WTC11 (cell line): ENCODE results near the gene SORCS1. TPM values are rescaled to one million over a fixed set of nuclear protein-coding genes. Genes with fewer than 3 reads are reported as not detected.

Experiments
- ATAC-seq: fragments of 200-7000 bp; cut with Tn5 transposase; 2 replicates; pipeline ENCODE4 v1.10.0; 2021; ENCODE audit warnings: mild to moderate bottlenecking, moderate library complexity
- CTCF ChIA-PET: fragments of 300-600 bp; sonication (Branson Sonifier 250); formaldehyde crosslinking; loops from one replicate; lab custom pipeline; 2021; ENCODE audit warnings: antibody characterized with exemption; lab: Charles Lee
- POLR2A ChIA-PET: fragments of 350-600 bp; sonication (Branson Sonifier 250); formaldehyde crosslinking; loops from one replicate; lab custom pipeline; 2021; ENCODE audit warnings: antibody characterized with exemption; lab: Charles Lee
- DNase-seq: peaks from one replicate; pipeline ENCODE4 v3.0.0; 2021; ENCODE audit warnings: low spot score
- H3K27ac Mint-ChIP-seq: 2 replicates; pipeline ENCODE4 v1.8.0; 2021; ENCODE audit warnings: mixed read lengths
- H3K27me3 Mint-ChIP-seq: 2 replicates; pipeline ENCODE4 v1.8.0; 2021; ENCODE audit warnings: low read depth, mild to moderate bottlenecking, moderate library complexity, mixed read lengths
- H3K36me3 Mint-ChIP-seq: 2 replicates; pipeline ENCODE4 v1.8.0; 2021; ENCODE audit warnings: mixed read lengths
- H3K4me1 Mint-ChIP-seq: 2 replicates; pipeline ENCODE4 v1.8.0; 2022; ENCODE audit warnings: mixed read lengths
- H3K4me3 Mint-ChIP-seq: 2 replicates; pipeline ENCODE4 v1.8.0; 2021; ENCODE audit warnings: mild to moderate bottlenecking, moderate library complexity, mixed read lengths
- H3K9me3 Mint-ChIP-seq: 2 replicates; pipeline ENCODE4 v1.8.0; 2021; ENCODE audit warnings: mixed read lengths
- CREM ChIP-seq: sonication (generic); formaldehyde crosslinking; IDR thresholded peaks from 2 replicates; pipeline ENCODE4 v1.8.1; 2022; ENCODE audit warnings: mild to moderate bottlenecking, missing genetic modification reagents, moderate library complexity
- ESRRA ChIP-seq: sonication (generic); formaldehyde crosslinking; IDR thresholded peaks from 2 replicates; pipeline ENCODE4 v1.8.1; 2022; ENCODE audit warnings: mild to moderate bottlenecking, missing genetic modification reagents, borderline replicate concordance
- ETV6 ChIP-seq: sonication (generic); formaldehyde crosslinking; IDR thresholded peaks from 2 replicates; pipeline ENCODE4 v1.8.1; 2022; ENCODE audit warnings: mild to moderate bottlenecking, missing genetic modification reagents
- GTF2I ChIP-seq: fragments of 250-450 bp; sonication (Bioruptor Pico); conservative IDR thresholded peaks from 2 replicates; pipeline ENCODE4 v1.4.0; 2021; ENCODE audit warnings: mild to moderate bottlenecking
- JAZF1 ChIP-seq: fragments of 250-450 bp; sonication (Bioruptor Pico); IDR thresholded peaks from 2 replicates; pipeline ENCODE4 v1.9.0; 2021; ENCODE audit warnings: moderate library complexity, mild to moderate bottlenecking, inconsistent platforms
- KAT7 ChIP-seq: sonication (generic); formaldehyde crosslinking; IDR thresholded peaks from 2 replicates; pipeline ENCODE4 v1.8.1; 2023; ENCODE audit warnings: missing genetic modification reagents, mild to moderate bottlenecking, borderline replicate concordance
- NR3C1 ChIP-seq: sonication (generic); formaldehyde crosslinking; conservative IDR thresholded peaks from 2 replicates; pipeline ENCODE4 v1.8.1; 2023; ENCODE audit warnings: low read depth, mild to moderate bottlenecking, missing genetic modification reagents
- SMAD3 ChIP-seq: sonication (generic); formaldehyde crosslinking; IDR thresholded peaks from 2 replicates; pipeline ENCODE4 v1.8.0; 2022; ENCODE audit warnings: missing genetic modification reagents, mild to moderate bottlenecking, borderline replicate concordance
- TP53 ChIP-seq: sonication (generic); formaldehyde crosslinking; IDR thresholded peaks from 2 replicates; pipeline ENCODE4 v1.8.1; 2023; ENCODE audit warnings: mild to moderate bottlenecking, missing genetic modification reagents
- ZNF138 ChIP-seq: sonication (generic); formaldehyde crosslinking; conservative IDR thresholded peaks from 2 replicates; pipeline ENCODE4 v1.8.1; 2022; ENCODE audit warnings: mild to moderate bottlenecking, moderate library complexity, missing genetic modification reagents
- ZNF219 ChIP-seq: sonication (generic); formaldehyde crosslinking; IDR thresholded peaks from 2 replicates; pipeline ENCODE4 v1.8.0; 2023; ENCODE audit warnings: missing genetic modification reagents, mild to moderate bottlenecking, borderline replicate concordance
- ZNF232 ChIP-seq: sonication (generic); formaldehyde crosslinking; IDR thresholded peaks from 2 replicates; pipeline ENCODE4 v1.8.0; 2022; ENCODE audit warnings: mild to moderate bottlenecking, missing genetic modification reagents
- ZNF317 ChIP-seq: sonication (generic); formaldehyde crosslinking; IDR thresholded peaks from 2 replicates; pipeline ENCODE4 v1.8.1; 2023; ENCODE audit warnings: low read depth, mild to moderate bottlenecking, moderate library complexity, missing genetic modification reagents, borderline replicate concordance
- ZNF416 ChIP-seq: fragments of 250-450 bp; sonication (Bioruptor Pico); IDR thresholded peaks from 2 replicates; pipeline ENCODE4 v1.9.0; 2021; ENCODE audit warnings: mild to moderate bottlenecking, inconsistent platforms
- total RNA-seq: library from RNA; stranded (reverse); gene quantifications from 3 replicates; pipeline ENCODE4 v1.2.3, GENCODE V29; 2021
- TF ChIP-seq, protein P1 (sequence below): sonication (generic); formaldehyde crosslinking; conservative IDR thresholded peaks from 2 replicates; pipeline ENCODE4 v1.8.1; 2023; ENCODE audit warnings: mild to moderate bottlenecking, low read depth, missing genetic modification reagents, moderate library complexity
- TF ChIP-seq, protein P2 (sequence below): sonication (generic); formaldehyde crosslinking; IDR thresholded peaks from 2 replicates; pipeline ENCODE4 v1.8.0; 2022; ENCODE audit warnings: missing genetic modification reagents
- TF ChIP-seq, protein P3 (sequence below): sonication (generic); formaldehyde crosslinking; IDR thresholded peaks from 2 replicates; pipeline ENCODE4 v1.8.0; 2022; ENCODE audit warnings: mild to moderate bottlenecking, missing genetic modification reagents
- TF ChIP-seq, protein P4 (sequence below): sonication (generic); formaldehyde crosslinking; IDR thresholded peaks from 2 replicates; pipeline ENCODE4 v1.8.0; 2022; ENCODE audit warnings: mild to moderate bottlenecking, missing genetic modification reagents

SORCS1 gene
- total RNA-seq, 1 experiment from 2014 or later, result 3.3 TPM

DNA sequence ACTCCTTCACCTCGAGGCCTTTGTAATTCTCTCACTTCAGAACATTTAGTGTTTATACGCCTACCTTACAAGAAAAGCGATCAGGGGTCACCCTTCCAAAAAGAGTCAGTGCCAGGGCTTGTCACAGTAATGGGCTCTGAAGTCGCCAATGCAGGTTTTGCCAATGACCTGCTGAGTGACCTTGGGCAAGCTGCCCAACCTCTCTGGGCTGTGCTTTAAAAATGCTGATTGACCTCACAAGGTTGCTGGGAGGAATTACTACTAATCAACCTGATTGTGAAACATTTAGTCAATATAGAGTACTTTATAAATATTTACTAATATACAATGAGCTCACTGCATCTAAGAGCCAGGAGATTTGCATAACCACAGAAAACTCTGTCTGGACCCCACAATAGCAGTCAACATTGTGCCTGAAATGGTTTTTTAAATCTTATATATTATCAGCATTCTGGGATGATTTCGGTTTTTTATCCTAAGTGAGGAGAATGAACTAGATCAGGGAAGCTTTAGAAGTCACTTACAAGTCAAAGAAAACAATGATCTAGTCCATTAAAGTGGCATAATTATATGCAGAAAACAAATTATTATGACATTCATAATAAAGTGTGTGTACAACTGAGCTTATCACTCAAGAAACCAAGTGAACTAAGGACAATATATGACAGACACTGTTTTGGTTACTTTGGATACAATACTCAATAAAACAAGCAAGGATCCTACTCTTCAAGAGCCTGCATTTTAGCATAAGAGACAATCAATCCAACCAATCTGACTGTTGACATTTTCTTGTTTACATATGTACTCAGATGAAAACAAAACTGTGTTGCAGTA, 290.5 kb downstream of the SORCS1 start (continued):
- TF ChIP-seq, protein P1, sequence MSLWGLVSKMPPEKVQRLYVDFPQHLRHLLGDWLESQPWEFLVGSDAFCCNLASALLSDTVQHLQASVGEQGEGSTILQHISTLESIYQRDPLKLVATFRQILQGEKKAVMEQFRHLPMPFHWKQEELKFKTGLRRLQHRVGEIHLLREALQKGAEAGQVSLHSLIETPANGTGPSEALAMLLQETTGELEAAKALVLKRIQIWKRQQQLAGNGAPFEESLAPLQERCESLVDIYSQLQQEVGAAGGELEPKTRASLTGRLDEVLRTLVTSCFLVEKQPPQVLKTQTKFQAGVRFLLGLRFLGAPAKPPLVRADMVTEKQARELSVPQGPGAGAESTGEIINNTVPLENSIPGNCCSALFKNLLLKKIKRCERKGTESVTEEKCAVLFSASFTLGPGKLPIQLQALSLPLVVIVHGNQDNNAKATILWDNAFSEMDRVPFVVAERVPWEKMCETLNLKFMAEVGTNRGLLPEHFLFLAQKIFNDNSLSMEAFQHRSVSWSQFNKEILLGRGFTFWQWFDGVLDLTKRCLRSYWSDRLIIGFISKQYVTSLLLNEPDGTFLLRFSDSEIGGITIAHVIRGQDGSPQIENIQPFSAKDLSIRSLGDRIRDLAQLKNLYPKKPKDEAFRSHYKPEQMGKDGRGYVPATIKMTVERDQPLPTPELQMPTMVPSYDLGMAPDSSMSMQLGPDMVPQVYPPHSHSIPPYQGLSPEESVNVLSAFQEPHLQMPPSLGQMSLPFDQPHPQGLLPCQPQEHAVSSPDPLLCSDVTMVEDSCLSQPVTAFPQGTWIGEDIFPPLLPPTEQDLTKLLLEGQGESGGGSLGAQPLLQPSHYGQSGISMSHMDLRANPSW (CRISPR knock-in tag), result no peak
- TF ChIP-seq ZNF416 (CRISPR knock-in tag) (no peak), NR3C1 (CRISPR knock-in tag) (no peak), KAT7 (CRISPR knock-in tag) (no peak)

DNA sequence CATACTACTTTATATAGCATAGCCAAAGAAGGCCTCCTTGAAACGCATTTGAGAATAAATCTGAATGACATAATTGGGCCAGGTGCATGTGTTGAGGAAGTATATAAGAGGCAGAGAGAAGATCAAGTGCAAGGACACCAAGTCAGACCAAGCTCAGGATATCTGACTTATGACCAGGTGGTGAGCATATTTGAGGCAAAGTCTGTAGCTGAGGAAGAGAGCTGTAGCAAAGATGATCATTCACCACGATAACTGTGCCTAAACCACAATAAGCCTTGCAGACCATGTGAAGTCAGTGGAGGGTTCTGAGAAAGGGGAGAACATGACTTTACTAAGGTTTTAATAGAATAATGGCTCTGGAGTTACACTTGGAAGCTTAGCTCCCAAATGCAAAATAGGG, 292.3 kb downstream of the SORCS1 start:
- TF ChIP-seq ETV6, result no peak
- no peak for TF ChIP-seq ZNF317 (CRISPR knock-in tag)
- no peak for TF ChIP-seq ESRRA (CRISPR knock-in tag)
- TF ChIP-seq ZNF138 (CRISPR knock-in tag), result no peak
- TF ChIP-seq GTF2I (CRISPR knock-in tag), result no peak
- TF ChIP-seq, protein P2, sequence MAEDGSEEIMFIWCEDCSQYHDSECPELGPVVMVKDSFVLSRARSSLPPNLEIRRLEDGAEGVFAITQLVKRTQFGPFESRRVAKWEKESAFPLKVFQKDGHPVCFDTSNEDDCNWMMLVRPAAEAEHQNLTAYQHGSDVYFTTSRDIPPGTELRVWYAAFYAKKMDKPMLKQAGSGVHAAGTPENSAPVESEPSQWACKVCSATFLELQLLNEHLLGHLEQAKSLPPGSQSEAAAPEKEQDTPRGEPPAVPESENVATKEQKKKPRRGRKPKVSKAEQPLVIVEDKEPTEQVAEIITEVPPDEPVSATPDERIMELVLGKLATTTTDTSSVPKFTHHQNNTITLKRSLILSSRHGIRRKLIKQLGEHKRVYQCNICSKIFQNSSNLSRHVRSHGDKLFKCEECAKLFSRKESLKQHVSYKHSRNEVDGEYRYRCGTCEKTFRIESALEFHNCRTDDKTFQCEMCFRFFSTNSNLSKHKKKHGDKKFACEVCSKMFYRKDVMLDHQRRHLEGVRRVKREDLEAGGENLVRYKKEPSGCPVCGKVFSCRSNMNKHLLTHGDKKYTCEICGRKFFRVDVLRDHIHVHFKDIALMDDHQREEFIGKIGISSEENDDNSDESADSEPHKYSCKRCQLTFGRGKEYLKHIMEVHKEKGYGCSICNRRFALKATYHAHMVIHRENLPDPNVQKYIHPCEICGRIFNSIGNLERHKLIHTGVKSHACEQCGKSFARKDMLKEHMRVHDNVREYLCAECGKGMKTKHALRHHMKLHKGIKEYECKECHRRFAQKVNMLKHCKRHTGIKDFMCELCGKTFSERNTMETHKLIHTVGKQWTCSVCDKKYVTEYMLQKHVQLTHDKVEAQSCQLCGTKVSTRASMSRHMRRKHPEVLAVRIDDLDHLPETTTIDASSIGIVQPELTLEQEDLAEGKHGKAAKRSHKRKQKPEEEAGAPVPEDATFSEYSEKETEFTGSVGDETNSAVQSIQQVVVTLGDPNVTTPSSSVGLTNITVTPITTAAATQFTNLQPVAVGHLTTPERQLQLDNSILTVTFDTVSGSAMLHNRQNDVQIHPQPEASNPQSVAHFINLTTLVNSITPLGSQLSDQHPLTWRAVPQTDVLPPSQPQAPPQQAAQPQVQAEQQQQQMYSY (CRISPR knock-in tag), result no peak
- no peak for TF ChIP-seq SMAD3 (CRISPR knock-in tag)
- no peak for TF ChIP-seq JAZF1
- TF ChIP-seq, protein P3, sequence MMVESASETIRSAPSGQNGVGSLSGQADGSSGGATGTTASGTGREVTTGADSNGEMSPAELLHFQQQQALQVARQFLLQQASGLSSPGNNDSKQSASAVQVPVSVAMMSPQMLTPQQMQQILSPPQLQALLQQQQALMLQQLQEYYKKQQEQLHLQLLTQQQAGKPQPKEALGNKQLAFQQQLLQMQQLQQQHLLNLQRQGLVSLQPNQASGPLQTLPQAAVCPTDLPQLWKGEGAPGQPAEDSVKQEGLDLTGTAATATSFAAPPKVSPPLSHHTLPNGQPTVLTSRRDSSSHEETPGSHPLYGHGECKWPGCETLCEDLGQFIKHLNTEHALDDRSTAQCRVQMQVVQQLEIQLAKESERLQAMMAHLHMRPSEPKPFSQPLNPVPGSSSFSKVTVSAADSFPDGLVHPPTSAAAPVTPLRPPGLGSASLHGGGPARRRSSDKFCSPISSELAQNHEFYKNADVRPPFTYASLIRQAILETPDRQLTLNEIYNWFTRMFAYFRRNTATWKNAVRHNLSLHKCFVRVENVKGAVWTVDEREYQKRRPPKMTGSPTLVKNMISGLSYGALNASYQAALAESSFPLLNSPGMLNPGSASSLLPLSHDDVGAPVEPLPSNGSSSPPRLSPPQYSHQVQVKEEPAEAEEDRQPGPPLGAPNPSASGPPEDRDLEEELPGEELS (CRISPR knock-in tag), result no peak
- TF ChIP-seq, protein P4, sequence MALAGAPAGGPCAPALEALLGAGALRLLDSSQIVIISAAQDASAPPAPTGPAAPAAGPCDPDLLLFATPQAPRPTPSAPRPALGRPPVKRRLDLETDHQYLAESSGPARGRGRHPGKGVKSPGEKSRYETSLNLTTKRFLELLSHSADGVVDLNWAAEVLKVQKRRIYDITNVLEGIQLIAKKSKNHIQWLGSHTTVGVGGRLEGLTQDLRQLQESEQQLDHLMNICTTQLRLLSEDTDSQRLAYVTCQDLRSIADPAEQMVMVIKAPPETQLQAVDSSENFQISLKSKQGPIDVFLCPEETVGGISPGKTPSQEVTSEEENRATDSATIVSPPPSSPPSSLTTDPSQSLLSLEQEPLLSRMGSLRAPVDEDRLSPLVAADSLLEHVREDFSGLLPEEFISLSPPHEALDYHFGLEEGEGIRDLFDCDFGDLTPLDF, result no peak
- no peak for TF ChIP-seq ZNF219 (CRISPR knock-in tag)
- no peak for TF ChIP-seq TP53 (CRISPR knock-in tag)
- TF ChIP-seq ZNF232, result no peak
- TF ChIP-seq KAT7 (CRISPR knock-in tag), result no peak
- TF ChIP-seq CREM (CRISPR knock-in tag), result no peak
- TF ChIP-seq, all 79 proteins: peak for 0
- CTCF ChIA-PET, result interaction anchor here (1.2 kb wide), 1 partner anchor 9 kb away, joined by 6 read pairs; no protein-coding TSS in a partner anchor

More for the DNA sequence above, 292.3 kb downstream of the SORCS1 start:
- Mint-ChIP-seq H3K4me3 (no peak overlapping the region), H3K36me3 (peaks cover 11% of the 10 kb centered on the region), H3K27me3 (0 out of 2 replicates have a peak, but pooled peaks cover 2% of the 10 kb centered on the region), H3K27ac (no peak overlapping the region), H3K4me1 (peaks cover 5% of the 10 kb centered on the region; the same call in 1 of the 2 replicates), H3K9me3 (peaks cover 21% of the 10 kb centered on the region)
- DNase-seq, result no peak
- no peak for ATAC-seq
- POLR2A ChIA-PET, result no interaction called here
